ENCODE data around the gene GAB1. TPM values are rescaled to one million over a fixed set of nuclear protein-coding genes. Genes with fewer than 3 reads are reported as not detected.

Gene GAB1
- total RNA-seq, 1 donor = 20.6 TPM

GRCh38 chr4:143296397-143297067, 40.1 kb upstream of the GAB1 start:
- Histone ChIP-seq H3K4me3 (ENCODE audit: insufficient read depth, low read length) (no peak overlapping the region), H2AFZ (ENCODE audit: low read length) (no peak overlapping the region), H4K20me1 (ENCODE audit: insufficient read depth, low read length) (no peaks in the 10 kb centered on the region), H3K36me3 (ENCODE audit: insufficient read depth, low read length) (no peaks in the 10 kb centered on the region), H3K4me2 (ENCODE audit: insufficient read depth, low read length) (no peak overlapping the region), H3K27ac (ENCODE audit: low read depth, low read length) (no peak overlapping the region), H3K79me2 (ENCODE audit: insufficient read depth, low read length) (no peaks in the 10 kb centered on the region), H3K9me3 (ENCODE audit: low read depth, low read length) (no peaks in the 10 kb centered on the region), H3K4me1 (ENCODE audit: insufficient read depth, low read length) (peaks cover 6% of the 10 kb centered on the region), H3K27me3 (ENCODE audit: insufficient read depth, low read length) (no peaks in the 10 kb centered on the region)
- DNase-seq (ENCODE audit: insufficient read length, low spot score, missing footprints) = no peak
- TF ChIP-seq CTCF (IDR thresholded peaks at IDR 0.05; ENCODE audit: extremely low read depth, low read depth, low read length) = no peak

GRCh38 chr4:143300860-143301259, 35.8 kb upstream of the GAB1 start:
- no peak for TF ChIP-seq CTCF (IDR thresholded peaks at IDR 0.05; ENCODE audit: extremely low read depth, low read depth, low read length)
- H3K4me3 ChIP-seq (ENCODE audit: insufficient read depth, low read length) = no peak overlapping the region
- no peak for DNase-seq (ENCODE audit: insufficient read length, low spot score, missing footprints)

GRCh38 chr4:143302536-143302935, 34.1 kb upstream of the GAB1 start:
- no peak for TF ChIP-seq CTCF (IDR thresholded peaks at IDR 0.05; ENCODE audit: extremely low read depth, low read depth, low read length)
- H3K4me1 ChIP-seq (ENCODE audit: insufficient read depth, low read length) = peaks cover 11% of the 10 kb centered on the region
- no peak for DNase-seq (ENCODE audit: insufficient read length, low spot score, missing footprints)
- H3K4me2 ChIP-seq (ENCODE audit: insufficient read depth, low read length) = peak overlapping the region; percentile 28
- H2AFZ ChIP-seq (ENCODE audit: low read length) = no peak overlapping the region
- no peaks in the 10 kb centered on the region for H3K9me3 ChIP-seq (ENCODE audit: low read depth, low read length)
- H3K36me3 ChIP-seq (ENCODE audit: insufficient read depth, low read length) = no peaks in the 10 kb centered on the region
- H3K79me2 ChIP-seq (ENCODE audit: insufficient read depth, low read length) = no peaks in the 10 kb centered on the region
- no peaks in the 10 kb centered on the region for H4K20me1 ChIP-seq (ENCODE audit: insufficient read depth, low read length)
- H3K4me3 ChIP-seq (ENCODE audit: insufficient read depth, low read length) = no peak overlapping the region
- no peak overlapping the region for H3K27ac ChIP-seq (ENCODE audit: low read depth, low read length)
- no peaks in the 10 kb centered on the region for H3K27me3 ChIP-seq (ENCODE audit: insufficient read depth, low read length)

More at GRCh38 chr4:143300860-143301259, 35.8 kb upstream of the GAB1 start:
- H3K4me2 ChIP-seq (ENCODE audit: insufficient read depth, low read length) = no peak overlapping the region
- peaks cover 11% of the 10 kb centered on the region for H3K4me1 ChIP-seq (ENCODE audit: insufficient read depth, low read length)
- no peaks in the 10 kb centered on the region for H3K9me3 ChIP-seq (ENCODE audit: low read depth, low read length)
- H3K27ac ChIP-seq (ENCODE audit: low read depth, low read length) = no peak overlapping the region
- no peaks in the 10 kb centered on the region for H3K27me3 ChIP-seq (ENCODE audit: insufficient read depth, low read length)
- H3K79me2 ChIP-seq (ENCODE audit: insufficient read depth, low read length) = no peaks in the 10 kb centered on the region
- no peaks in the 10 kb centered on the region for H3K36me3 ChIP-seq (ENCODE audit: insufficient read depth, low read length)
- no peaks in the 10 kb centered on the region for H4K20me1 ChIP-seq (ENCODE audit: insufficient read depth, low read length)
- H2AFZ ChIP-seq (ENCODE audit: low read length) = no peak overlapping the region

- H3K27ac ChIP-seq (ENCODE audit: low read depth, low read length) = no peak overlapping the region
- H4K20me1 ChIP-seq (ENCODE audit: insufficient read depth, low read length) = no peaks in the 10 kb centered on the region
- H3K27me3 ChIP-seq (ENCODE audit: insufficient read depth, low read length) = no peaks in the 10 kb centered on the region
- no peaks in the 10 kb centered on the region for H3K79me2 ChIP-seq (ENCODE audit: insufficient read depth, low read length)
- H3K36me3 ChIP-seq (ENCODE audit: insufficient read depth, low read length) = no peaks in the 10 kb centered on the region
- H3K4me2 ChIP-seq (ENCODE audit: insufficient read depth, low read length) = no peak overlapping the region
- no peak for TF ChIP-seq CTCF (IDR thresholded peaks at IDR 0.05; ENCODE audit: extremely low read depth, low read depth, low read length)
- no peak overlapping the region for H3K4me3 ChIP-seq (ENCODE audit: insufficient read depth, low read length)
- no peak for DNase-seq (ENCODE audit: insufficient read length, low spot score, missing footprints)
- peaks cover 11% of the 10 kb centered on the region for H3K4me1 ChIP-seq (ENCODE audit: insufficient read depth, low read length)
- no peak overlapping the region for H2AFZ ChIP-seq (ENCODE audit: low read length)
- H3K9me3 ChIP-seq (ENCODE audit: low read depth, low read length) = no peaks in the 10 kb centered on the region
Measured at GRCh38 chr4:143306788-143307187, 29.9 kb upstream of the GAB1 start.
